Subcutaneous adipose tissue (tissue), 4 donors: ENCODE results near the gene OPRM1. TPM values are rescaled to one million over a fixed set of nuclear protein-coding genes. Genes with fewer than 3 reads are reported as not detected.

Source experiments
- CTCF ChIP-seq: fragments of 450-650 bp; IDR thresholded peaks from one replicate; pipeline ENCODE4 v1.5.1; 2016; ENCODE audit warnings: low read depth, mild to moderate bottlenecking, control low read depth, antibody characterized with exemption, moderate library complexity
- total RNA-seq, 4 donors: library from RNA; depleted of rRNA; stranded (reverse); fragments of >200 nt; gene quantifications; one replicate each; pipeline ENCODE4 v1.1.0, GENCODE V29; 2016

Gene OPRM1
- total RNA-seq, 4 donors from 2014 or later, result not detected

GRCh38 chr6:154222716-154223115 lies 183.7 kb downstream of the OPRM1 start:
- TF ChIP-seq CTCF, result no peak

GRCh38 chr6:154223296-154223695 lies 184.3 kb downstream of the OPRM1 start:
- no peak for TF ChIP-seq CTCF

GRCh38 chr6:154226461-154226860 lies 187.4 kb downstream of the OPRM1 start:
- no peak for TF ChIP-seq CTCF

GRCh38 chr6:154227862-154228520 lies 189.0 kb downstream of the OPRM1 start:
- TF ChIP-seq CTCF, result no peak

GRCh38 chr6:154228521-154228905 lies 189.5 kb downstream of the OPRM1 start:
- TF ChIP-seq CTCF, result no peak

GRCh38 chr6:154229786-154230185 lies 190.7 kb downstream of the OPRM1 start:
- no peak for TF ChIP-seq CTCF

GRCh38 chr6:154230393-154230792 lies 191.4 kb downstream of the OPRM1 start:
- no peak for TF ChIP-seq CTCF
